ENCODE measurements around the gene CTNNB1.

GRCh38 chr3:41216422-41216821 lies 17.1 kb downstream of the CTNNB1 start:
- TF ChIP-seq CTCF (IDR thresholded peaks at IDR 0.05) (no peak), POLR2A (IDR thresholded peaks at IDR 0.05) (no peak)
